K562 (cell line): Measurements from ENCODE around the gene UNKL. TPM values are rescaled to one million over a fixed set of nuclear protein-coding genes. Genes with fewer than 3 reads are reported as not detected.

Experiments used
- BCL6 ChIP-seq: fragments of 250-450 bp; sonication (Bioruptor Pico); IDR thresholded peaks from 2 replicates; pipeline ENCODE4 v1.4.0; 2020
- CBX8 ChIP-seq: fragments of 200-600 bp; sonication (generic); IDR thresholded peaks from 2 replicates; pipeline ENCODE4 v1.6.1; 2012; ENCODE audit warnings: borderline replicate concordance, mixed run types, low read depth, mild to moderate bottlenecking, moderate library complexity, mixed read lengths, low read length, control low read depth, inconsistent platforms; ENCODE audit not compliant: poor library complexity, severe bottlenecking; ENCODE audit errors: extremely low read depth
- CCAR2 ChIP-seq: fragments of 200-400 bp; formaldehyde crosslinking; IDR thresholded peaks from 2 replicates; pipeline ENCODE4 v1.6.1; 2017; ENCODE audit warnings: mild to moderate bottlenecking, low read depth, low read length
- FOXP1 ChIP-seq: sonication (generic); formaldehyde crosslinking; IDR thresholded peaks from 2 replicates; pipeline ENCODE4 v1.8.0; 2022; ENCODE audit warnings: mild to moderate bottlenecking, missing genetic modification reagents
- MCM2 ChIP-seq: fragments of 450-650 bp; IDR thresholded peaks from 2 replicates; pipeline ENCODE4 v1.6.1; 2017; ENCODE audit warnings: low read depth, mild to moderate bottlenecking
- NEUROD1 ChIP-seq: fragments of 150-350 bp; IDR thresholded peaks from 2 replicates; pipeline ENCODE4 v1.6.1; 2014; ENCODE audit warnings: borderline replicate concordance, low read length, low read depth; ENCODE audit not compliant: partially characterized antibody
- SUPT5H ChIP-seq: fragments of 450-650 bp; IDR thresholded peaks from 2 replicates; pipeline ENCODE4 v1.6.1; 2016
- TBP ChIP-seq: optimal IDR thresholded peaks from 2 replicates; pipeline ENCODE3; 2011; ENCODE audit warnings: low read depth, low read length, improper control_type of control experiment
- TFAM ChIP-seq: fragments of 250-450 bp; sonication (Bioruptor Pico); conservative IDR thresholded peaks from 2 replicates; pipeline ENCODE4 v1.5.0; 2021; ENCODE audit warnings: mild to moderate bottlenecking, moderate library complexity
- ZNF239 ChIP-seq: fragments of 250-450 bp; sonication (Bioruptor Pico); IDR thresholded peaks from 2 replicates; pipeline ENCODE4 v1.4.0; 2020; ENCODE audit warnings: mild to moderate bottlenecking
- ZNF3 ChIP-seq: fragments of 250-450 bp; sonication (Bioruptor Pico); IDR thresholded peaks from 2 replicates; pipeline ENCODE4 v1.5.0; 2021; ENCODE audit warnings: mild to moderate bottlenecking, moderate library complexity
- polyA plus RNA-seq, 8 experiments: library from polyadenylated mRNA; depleted of rRNA in 4 of 8; stranded (reverse) in 5 of 8; unstranded in 3 of 8; fragments of >200 nt; fragmentation: Nextera tagmentation in 2 of 8; fragmentation: Illumina TruSeq in 1 of 8; extraction: Ambion mirVana in 2 of 8; extraction: Trizol in 1 of 8; gene quantifications; 2 replicates each; pipeline versions ENCODE4 v1.2.1 to v1.2.3, GENCODE V29; 2011 to 2014; ENCODE audit warnings: inconsistent platforms in 1 of 8, missing spikeins in 1 of 8
- total RNA-seq, 7 experiments: library from RNA; depleted of rRNA in 6 of 7; stranded (reverse); fragments of >200 nt in 6 of 7; fragmentation: Illumina TruSeq in 2 of 7; extraction: Trizol in 2 of 7; gene quantifications; 2 replicates each; pipeline versions ENCODE4 v1.2.1 to v1.2.3, GENCODE V29; 2011 to 2021; ENCODE audit warnings: low replicate concordance in 1 of 7
- TF ChIP-seq, protein P1 (sequence below): fragments of 250-450 bp; sonication (Bioruptor Pico); IDR thresholded peaks from 2 replicates; pipeline ENCODE4 v1.8.0; 2022; ENCODE audit warnings: moderate library complexity, mild to moderate bottlenecking, inconsistent platforms
- TF ChIP-seq, protein P2 (sequence below): fragments of 450-650 bp; IDR thresholded peaks from one replicate; pipeline ENCODE4 v1.6.1; 2018; ENCODE audit warnings: mild to moderate bottlenecking, moderate library complexity; ENCODE audit not compliant: partially characterized antibody
- TF ChIP-seq, protein P3 (sequence below), 2 experiments: fragments of 450-650 bp in 1 of 2; sonication (generic) in 1 of 2; formaldehyde crosslinking in 1 of 2; IDR thresholded peaks in 1 of 2; conservative IDR thresholded peaks in 1 of 2; 2 replicates each; pipeline versions ENCODE4 v1.6.1 to v1.8.1; 2016 to 2023; ENCODE audit warnings: mild to moderate bottlenecking in 2 of 2, moderate library complexity in 2 of 2, inconsistent platforms in 1 of 2, missing genetic modification reagents in 1 of 2
- TF ChIP-seq, protein P4 (sequence below): sonication (generic); formaldehyde crosslinking; IDR thresholded peaks from 2 replicates; pipeline ENCODE4 v1.8.1; 2023; ENCODE audit warnings: mild to moderate bottlenecking, missing genetic modification reagents
- TF ChIP-seq, protein P5 (sequence below): fragments of 250-450 bp; sonication (Bioruptor Pico); IDR thresholded peaks from 2 replicates; pipeline ENCODE4 v1.5.0; 2022; ENCODE audit warnings: mild to moderate bottlenecking

UNKL gene
- total and polyA plus RNA-seq, 9 of the 15 experiments (the other 6 are each of a cell fraction or from before 2014, with no cell fraction given): 0.37 to 30.2 (median 5.1) TPM

DNA sequence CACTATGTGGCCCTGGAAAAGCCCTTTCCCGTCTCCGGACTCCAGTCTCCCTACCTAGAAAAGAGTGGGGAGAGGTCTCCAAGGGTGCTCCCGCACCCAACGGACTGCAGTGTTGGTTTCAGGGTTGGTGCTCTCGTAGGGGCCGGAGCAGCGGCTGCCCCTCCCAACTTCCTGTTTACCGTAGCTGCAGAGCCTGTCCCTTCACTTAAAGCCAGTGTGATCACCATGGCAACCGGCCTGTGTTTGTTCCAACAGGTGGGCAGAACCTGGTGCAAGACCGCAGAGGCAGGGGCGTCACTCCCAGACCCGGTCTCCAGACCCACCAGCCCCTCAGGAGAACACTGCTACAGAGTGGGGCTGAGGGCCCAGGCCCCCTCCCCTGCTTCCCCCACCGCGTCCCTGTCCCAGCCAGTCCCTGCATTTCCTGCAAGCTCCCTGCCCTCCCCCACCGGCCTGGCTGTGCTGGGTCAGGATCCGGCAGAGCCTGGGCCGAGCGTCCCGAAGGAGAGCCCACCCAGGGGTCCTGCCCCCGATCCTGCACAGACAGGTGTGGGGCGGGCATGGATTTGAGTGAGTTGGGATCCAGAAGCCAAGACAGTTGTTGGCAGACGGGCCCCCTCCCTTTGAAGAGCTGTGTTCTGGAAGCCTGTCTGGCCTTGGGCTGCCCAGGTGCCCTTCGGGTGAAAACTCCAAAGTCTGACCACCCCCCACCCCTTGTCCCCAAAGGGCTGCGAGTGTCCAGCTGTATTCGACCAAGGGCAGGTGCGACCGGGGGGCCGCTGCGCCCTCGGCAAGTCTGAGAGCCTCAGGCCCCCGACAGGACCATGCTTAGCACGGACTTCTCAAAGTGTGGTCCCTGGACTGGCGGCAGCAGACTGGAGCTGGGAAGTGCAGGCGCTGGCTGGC lies 82.5 kb downstream of the UNKL start (continued):
- TF ChIP-seq, protein P1, sequence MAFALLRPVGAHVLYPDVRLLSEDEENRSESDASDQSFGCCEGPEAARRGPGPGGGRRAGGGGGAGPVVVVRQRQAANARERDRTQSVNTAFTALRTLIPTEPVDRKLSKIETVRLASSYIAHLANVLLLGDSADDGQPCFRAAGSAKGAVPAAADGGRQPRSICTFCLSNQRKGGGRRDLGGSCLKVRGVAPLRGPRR: no peak
- TF ChIP-seq, protein P2, sequence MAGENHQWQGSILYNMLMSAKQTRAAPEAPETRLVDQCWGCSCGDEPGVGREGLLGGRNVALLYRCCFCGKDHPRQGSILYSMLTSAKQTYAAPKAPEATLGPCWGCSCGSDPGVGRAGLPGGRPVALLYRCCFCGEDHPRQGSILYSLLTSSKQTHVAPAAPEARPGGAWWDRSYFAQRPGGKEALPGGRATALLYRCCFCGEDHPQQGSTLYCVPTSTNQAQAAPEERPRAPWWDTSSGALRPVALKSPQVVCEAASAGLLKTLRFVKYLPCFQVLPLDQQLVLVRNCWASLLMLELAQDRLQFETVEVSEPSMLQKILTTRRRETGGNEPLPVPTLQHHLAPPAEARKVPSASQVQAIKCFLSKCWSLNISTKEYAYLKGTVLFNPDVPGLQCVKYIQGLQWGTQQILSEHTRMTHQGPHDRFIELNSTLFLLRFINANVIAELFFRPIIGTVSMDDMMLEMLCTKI: no peak
- TF ChIP-seq, protein P3, sequence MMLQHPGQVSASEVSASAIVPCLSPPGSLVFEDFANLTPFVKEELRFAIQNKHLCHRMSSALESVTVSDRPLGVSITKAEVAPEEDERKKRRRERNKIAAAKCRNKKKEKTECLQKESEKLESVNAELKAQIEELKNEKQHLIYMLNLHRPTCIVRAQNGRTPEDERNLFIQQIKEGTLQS (IDR thresholded peaks at IDR 0.05): no peak
- TF ChIP-seq, protein P3 (CRISPR knock-in tag; conservative IDR thresholded peaks at IDR 0.05): no peak
- TF ChIP-seq, protein P4, sequence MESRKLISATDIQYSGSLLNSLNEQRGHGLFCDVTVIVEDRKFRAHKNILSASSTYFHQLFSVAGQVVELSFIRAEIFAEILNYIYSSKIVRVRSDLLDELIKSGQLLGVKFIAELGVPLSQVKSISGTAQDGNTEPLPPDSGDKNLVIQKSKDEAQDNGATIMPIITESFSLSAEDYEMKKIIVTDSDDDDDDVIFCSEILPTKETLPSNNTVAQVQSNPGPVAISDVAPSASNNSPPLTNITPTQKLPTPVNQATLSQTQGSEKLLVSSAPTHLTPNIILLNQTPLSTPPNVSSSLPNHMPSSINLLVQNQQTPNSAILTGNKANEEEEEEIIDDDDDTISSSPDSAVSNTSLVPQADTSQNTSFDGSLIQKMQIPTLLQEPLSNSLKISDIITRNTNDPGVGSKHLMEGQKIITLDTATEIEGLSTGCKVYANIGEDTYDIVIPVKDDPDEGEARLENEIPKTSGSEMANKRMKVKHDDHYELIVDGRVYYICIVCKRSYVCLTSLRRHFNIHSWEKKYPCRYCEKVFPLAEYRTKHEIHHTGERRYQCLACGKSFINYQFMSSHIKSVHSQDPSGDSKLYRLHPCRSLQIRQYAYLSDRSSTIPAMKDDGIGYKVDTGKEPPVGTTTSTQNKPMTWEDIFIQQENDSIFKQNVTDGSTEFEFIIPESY (CRISPR knock-in tag): peak; percentile 69
- TF ChIP-seq BCL6 (CRISPR knock-in tag) (no peak), CBX8 (no peak), NEUROD1 (peak; percentile 16), CCAR2 (no peak), ZNF239 (CRISPR knock-in tag) (no peak), TFAM (CRISPR knock-in tag) (no peak), ZNF3 (CRISPR knock-in tag) (no peak), TBP (no peak), MCM2 (no peak), SUPT5H (peak; percentile 64; the same call in 1 of the 2 replicates), FOXP1 (no peak; the same call in 1 of the 2 replicates)
- TF ChIP-seq, protein P5, sequence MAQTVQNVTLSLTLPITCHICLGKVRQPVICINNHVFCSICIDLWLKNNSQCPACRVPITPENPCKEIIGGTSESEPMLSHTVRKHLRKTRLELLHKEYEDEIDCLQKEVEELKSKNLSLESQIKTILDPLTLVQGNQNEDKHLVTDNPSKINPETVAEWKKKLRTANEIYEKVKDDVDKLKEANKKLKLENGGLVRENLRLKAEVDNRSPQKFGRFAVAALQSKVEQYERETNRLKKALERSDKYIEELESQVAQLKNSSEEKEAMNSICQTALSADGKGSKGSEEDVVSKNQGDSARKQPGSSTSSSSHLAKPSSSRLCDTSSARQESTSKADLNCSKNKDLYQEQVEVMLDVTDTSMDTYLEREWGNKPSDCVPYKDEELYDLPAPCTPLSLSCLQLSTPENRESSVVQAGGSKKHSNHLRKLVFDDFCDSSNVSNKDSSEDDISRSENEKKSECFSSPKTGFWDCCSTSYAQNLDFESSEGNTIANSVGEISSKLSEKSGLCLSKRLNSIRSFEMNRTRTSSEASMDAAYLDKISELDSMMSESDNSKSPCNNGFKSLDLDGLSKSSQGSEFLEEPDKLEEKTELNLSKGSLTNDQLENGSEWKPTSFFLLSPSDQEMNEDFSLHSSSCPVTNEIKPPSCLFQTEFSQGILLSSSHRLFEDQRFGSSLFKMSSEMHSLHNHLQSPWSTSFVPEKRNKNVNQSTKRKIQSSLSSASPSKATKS: no peak
